Esophagus (tissue), 2 donors: ENCODE measurements around the gene CNOT4. TPM values are rescaled to one million over a fixed set of nuclear protein-coding genes. Genes with fewer than 3 reads are reported as not detected.
"Not testable (repeated sequence)": the region's sequence is repeated elsewhere in the genome, so short reads cannot be mapped to it uniquely, and the experiment has no call there.

Source experiments
- H3K27ac ChIP-seq, 2 donors: one replicate each; pipeline ENCODE4 v1.5.1; 2013; ENCODE audit warnings: low read depth in 2 of 2, mild to moderate bottlenecking in 2 of 2, inconsistent platforms in 1 of 2, low read length in 1 of 2, moderate library complexity in 1 of 2
- H3K27me3 ChIP-seq, 2 donors: one replicate each; pipeline ENCODE4 v1.6.1; 2013; ENCODE audit warnings: low read length in 2 of 2, control low read depth in 1 of 2, mild to moderate bottlenecking in 1 of 2; ENCODE audit not compliant: insufficient read depth in 2 of 2, control insufficient read depth in 1 of 2
- H3K36me3 ChIP-seq, 2 donors: one replicate each; pipeline ENCODE4 v1.6.1; 2013; ENCODE audit warnings: low read length in 1 of 2; ENCODE audit not compliant: control insufficient read depth in 2 of 2, insufficient read depth in 2 of 2
- H3K4me1 ChIP-seq, 2 donors: one replicate each; pipeline ENCODE4 v1.6.1; 2013; ENCODE audit warnings: low read length in 1 of 2; ENCODE audit not compliant: control insufficient read depth in 2 of 2, insufficient read depth in 2 of 2
- H3K4me3 ChIP-seq, 2 donors: one replicate each; pipeline ENCODE4 v1.5.1; 2013; ENCODE audit warnings: low read length in 2 of 2, mild to moderate bottlenecking in 2 of 2, low read depth in 1 of 2, moderate library complexity in 1 of 2
- H3K9me3 ChIP-seq, 2 donors: one replicate each; pipeline ENCODE4 v1.6.1; 2013; ENCODE audit warnings: mild to moderate bottlenecking in 2 of 2, low read depth in 1 of 2, low read length in 1 of 2, moderate library complexity in 1 of 2; ENCODE audit not compliant: control insufficient read depth in 2 of 2, insufficient read depth in 1 of 2
- WGBS, 2 donors: extraction: QIAGEN DNeasy Blood & Tissue Kit; methylation state at CpG; one replicate each; pipeline ENCODE4 v1.1.7; 2013; 5-methylcytosine and 5-hydroxymethylcytosine counted together
- polyA plus RNA-seq, 2 donors: library from polyadenylated mRNA; stranded (reverse); fragments of 200-250 nt; gene quantifications; one replicate each; pipeline ENCODE4 v1.2.3, GENCODE V29; 2013
- donor health status: healthy with polysubstance abuse.
- donor health status: Bipolar disorder and iron deficiency.

CNOT4 gene
- polyA plus RNA-seq, 2 donors, result 5.2 to 6.9 TPM

GRCh38 chr7:135333200-135333599, 176.7 kb downstream of the CNOT4 start:
- no peaks in the 10 kb centered on the region for H3K9me3 ChIP-seq
- peaks cover 3% of the 10 kb centered on the region in 2 donors for H3K4me1 ChIP-seq
- 91 to 100% methylated on average over 1 of the region's 1 CpG for WGBS, 2 donors
- no peaks in the 10 kb centered on the region for H3K36me3 ChIP-seq
- no peaks in the 10 kb centered on the region for H3K27me3 ChIP-seq
- no peak overlapping the region for H3K27ac ChIP-seq
- no peak overlapping the region for H3K4me3 ChIP-seq

GRCh38 chr7:135330088-135330487, 179.8 kb downstream of the CNOT4 start:
- Histone ChIP-seq H3K27ac (no peak overlapping the region), H3K4me1 (peaks cover 0 to 3% of the 10 kb centered on the region in 2 donors)
- WGBS, 2 donors, result 82 to 83% methylated on average over 1 of the region's 1 CpG

GRCh38 chr7:135328526-135328925, 181.4 kb downstream of the CNOT4 start:
- Histone ChIP-seq H3K4me1 (no peaks in the 10 kb centered on the region), H3K9me3 (no peaks in the 10 kb centered on the region), H3K27ac (no peak overlapping the region), H3K36me3 (no peaks in the 10 kb centered on the region), H3K4me3 (no peak overlapping the region), H3K27me3 (no peaks in the 10 kb centered on the region)
- whole genome bisulfite sequencing, 2 donors, result 92 to 93% methylated on average over 7 of the region's 7 CpGs

More at GRCh38 chr7:135330088-135330487, 179.8 kb downstream of the CNOT4 start:
- no peak overlapping the region for H3K4me3 ChIP-seq
- H3K27me3 ChIP-seq, result no peaks in the 10 kb centered on the region
- H3K36me3 ChIP-seq, result no peaks in the 10 kb centered on the region
- no peaks in the 10 kb centered on the region for H3K9me3 ChIP-seq

GRCh38 chr7:135328053-135328452, 181.8 kb downstream of the CNOT4 start:
- no peaks in the 10 kb centered on the region for H3K27me3 ChIP-seq
- H3K36me3 ChIP-seq, result no peaks in the 10 kb centered on the region
- 93 to 100% methylated on average over 3 of the region's 3 CpGs for WGBS, 2 donors
- H3K4me1 ChIP-seq, result no peaks in the 10 kb centered on the region
- no peak overlapping the region for H3K27ac ChIP-seq
- H3K9me3 ChIP-seq, result no peaks in the 10 kb centered on the region
- H3K4me3 ChIP-seq, result no peak overlapping the region

- H3K27me3 ChIP-seq, result no peaks in the 10 kb centered on the region
- H3K4me3 ChIP-seq, result no peak overlapping the region
- H3K27ac ChIP-seq, result no peak overlapping the region
- 87 to 90% methylated on average over 3 of the region's 3 CpGs for WGBS, 2 donors
- no peaks in the 10 kb centered on the region for H3K4me1 ChIP-seq
- no peaks in the 10 kb centered on the region for H3K9me3 ChIP-seq
- no peaks in the 10 kb centered on the region for H3K36me3 ChIP-seq
Observed at GRCh38 chr7:135327458-135327857, 182.4 kb downstream of the CNOT4 start.

- Histone ChIP-seq H3K4me1 (no peaks in the 10 kb centered on the region), H3K36me3 (no peaks in the 10 kb centered on the region), H3K9me3 (no peaks in the 10 kb centered on the region), H3K27ac (no peak overlapping the region), H3K4me3 (no peak overlapping the region), H3K27me3 (no peaks in the 10 kb centered on the region)
Observed at GRCh38 chr7:135326636-135327280, 183.1 kb downstream of the CNOT4 start.

GRCh38 chr7:135322571-135323340, 187.1 kb downstream of the CNOT4 start:
- Histone ChIP-seq H3K27ac (no peak overlapping the region), H3K4me3 (no peak overlapping the region), H3K36me3 (no peaks in the 10 kb centered on the region), H3K27me3 (no peaks in the 10 kb centered on the region), H3K9me3 (no peaks in the 10 kb centered on the region), H3K4me1 (peaks cover 2 to 6% of the 10 kb centered on the region in 2 donors)
- WGBS, 2 donors, result 35 to 46% methylated on average over 1 of the region's 1 CpG

GRCh38 chr7:135321556-135321955, 188.3 kb downstream of the CNOT4 start:
- Histone ChIP-seq H3K27ac (no peak overlapping the region), H3K9me3 (no peaks in the 10 kb centered on the region), H3K36me3 (no peaks in the 10 kb centered on the region), H3K4me1 (peaks cover 2 to 11% of the 10 kb centered on the region in 2 donors), H3K4me3 (no peak overlapping the region), H3K27me3 (no peaks in the 10 kb centered on the region)
- WGBS, 2 donors, result 56 to 57% methylated on average over 4 of the region's 4 CpGs

GRCh38 chr7:135320953-135321352, 188.9 kb downstream of the CNOT4 start:
- not testable (repeated sequence) for H3K9me3 ChIP-seq, H3K36me3 ChIP-seq, H3K27ac ChIP-seq, H3K27me3 ChIP-seq, H3K4me3 ChIP-seq
- WGBS, 2 donors, result 95 to 96% methylated on average over 6 of the region's 6 CpGs
- peaks cover 2 to 11% of the 10 kb centered on the region in 2 donors for H3K4me1 ChIP-seq

- no peak overlapping the region for H3K4me3 ChIP-seq
- H3K27me3 ChIP-seq, result no peaks in the 10 kb centered on the region
- H3K4me1 ChIP-seq, result peaks cover 2 to 11% of the 10 kb centered on the region in 2 donors
- H3K27ac ChIP-seq, result no peak overlapping the region
- WGBS, 2 donors, result 29 to 40% methylated on average over 8 of the region's 8 CpGs
- H3K9me3 ChIP-seq, result no peaks in the 10 kb centered on the region
- no peaks in the 10 kb centered on the region for H3K36me3 ChIP-seq
Observed at GRCh38 chr7:135320268-135320667, 189.6 kb downstream of the CNOT4 start.
